ENCODE results near the gene BAG3. TPM values are rescaled to one million over a fixed set of nuclear protein-coding genes. Genes with fewer than 3 reads are reported as not detected.
"Not testable (repeated sequence)": the region's sequence is repeated elsewhere in the genome, so short reads cannot be mapped to it uniquely, and the experiment has no call there.

Gene BAG3
- total and polyA plus RNA-seq, 3 experiments from 2014 or later, result 11.3 to 12.5 (median 12.0) TPM

DNA sequence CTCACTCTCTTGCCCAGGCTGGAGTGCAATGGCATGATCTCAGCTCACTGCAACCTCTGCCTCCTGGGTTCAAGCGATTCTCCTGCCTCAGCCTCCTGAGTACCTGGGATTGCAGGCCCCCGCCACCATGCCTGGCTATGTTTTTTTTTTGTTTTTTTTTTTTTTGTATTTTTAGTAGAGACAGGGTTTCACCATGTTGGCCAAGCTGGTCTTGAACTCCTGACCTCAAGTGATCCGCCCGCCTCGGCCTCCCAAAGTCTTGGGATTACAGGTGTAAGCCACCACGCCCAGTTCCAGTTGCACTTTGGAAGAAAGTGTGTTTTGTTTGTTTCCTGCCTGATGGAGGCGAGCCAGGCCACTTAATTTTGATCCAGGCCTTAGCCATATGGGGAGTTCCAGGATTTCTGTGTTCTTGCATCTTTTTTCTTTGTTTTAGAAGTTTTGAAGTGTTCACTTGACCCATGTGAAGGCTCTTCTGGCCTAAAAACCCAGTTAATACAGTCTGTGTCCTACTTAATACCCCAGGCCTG, 11.0 kb downstream of the BAG3 start:
- peaks cover 24 to 44% (median 36%) of the 10 kb centered on the region in 3 donors for H3K4me1 Mint-ChIP-seq

GRCh38 chr10:119663866-119664698, 12.9 kb downstream of the BAG3 start:
- no peaks in the 10 kb centered on the region for H3K36me3 ChIP-seq (ENCODE audit: insufficient read depth, low read length)
- peaks cover 36% of the 10 kb centered on the region for H3K4me1 ChIP-seq (ENCODE audit: insufficient read depth, low read length)
- peak in 4 of 5 donors; percentile 33 to 65 (median 46) for DNase-seq
- ChIA-PET CTCF (interaction anchor here (0.9 to 1.7 kb wide), 6 partner anchors 10 to 510 kb away, joined by 3 to 9 read pairs (median 3); partner anchors contain the start of genes BAG3 and MCMBP), POLR2A (interaction anchor here (1.2 to 1.8 kb wide), 2 partner anchors 11 to 13 kb away, joined by 3 to 8 read pairs; partner anchors contain the start of gene BAG3)
- no peaks in the 10 kb centered on the region for H3K27me3 Mint-ChIP-seq
- peaks cover 28 to 41% (median 37%) of the 10 kb centered on the region in 3 donors for H3K4me1 Mint-ChIP-seq
- no peaks in the 10 kb centered on the region for H3K27me3 ChIP-seq (ENCODE audit: insufficient read depth, low read length, poor library complexity, severe bottlenecking)
- H3K4me3 Mint-ChIP-seq, result peak overlapping the region; percentile 39 to 89 (median 74)
- no peak overlapping the region for H3K4me3 ChIP-seq (ENCODE audit: low read length)
- H3K36me3 Mint-ChIP-seq, result peaks cover 0 to 4% (median 3%) of the 10 kb centered on the region in 3 donors
- no peaks in the 10 kb centered on the region for H3K9me3 ChIP-seq (ENCODE audit: low read length)
- peak overlapping the region; percentile 88 to 98 (median 95) for H3K27ac Mint-ChIP-seq
- H3K9me3 Mint-ChIP-seq, result no peaks in the 10 kb centered on the region
- H3K27ac ChIP-seq (ENCODE audit: low read depth, low read length), result peak overlapping the region; percentile 28

More for the DNA sequence above, 11.0 kb downstream of the BAG3 start:
- CTCF ChIA-PET; H3K27ac ChIP-seq (ENCODE audit: low read depth, low read length); H3K27me3 Mint-ChIP-seq; H3K27me3 ChIP-seq (ENCODE audit: insufficient read depth, low read length, poor library complexity, severe bottlenecking); DNase-seq; H3K36me3 Mint-ChIP-seq; H3K36me3 ChIP-seq (ENCODE audit: insufficient read depth, low read length); H3K9me3 Mint-ChIP-seq; H3K4me3 ChIP-seq (ENCODE audit: low read length); H3K4me3 Mint-ChIP-seq; H3K9me3 ChIP-seq (ENCODE audit: low read length): not testable (repeated sequence)
- peaks cover 52% of the 10 kb centered on the region for H3K4me1 ChIP-seq (ENCODE audit: insufficient read depth, low read length)
- peak overlapping the region in 7 of 8 donors; percentile 18 to 90 (median 71) for H3K27ac Mint-ChIP-seq
- POLR2A ChIA-PET, result interaction anchor here (0.6 kb wide), 1 partner anchor 11 kb away, joined by 3 read pairs; the partner anchor contains the start of gene BAG3

DNA sequence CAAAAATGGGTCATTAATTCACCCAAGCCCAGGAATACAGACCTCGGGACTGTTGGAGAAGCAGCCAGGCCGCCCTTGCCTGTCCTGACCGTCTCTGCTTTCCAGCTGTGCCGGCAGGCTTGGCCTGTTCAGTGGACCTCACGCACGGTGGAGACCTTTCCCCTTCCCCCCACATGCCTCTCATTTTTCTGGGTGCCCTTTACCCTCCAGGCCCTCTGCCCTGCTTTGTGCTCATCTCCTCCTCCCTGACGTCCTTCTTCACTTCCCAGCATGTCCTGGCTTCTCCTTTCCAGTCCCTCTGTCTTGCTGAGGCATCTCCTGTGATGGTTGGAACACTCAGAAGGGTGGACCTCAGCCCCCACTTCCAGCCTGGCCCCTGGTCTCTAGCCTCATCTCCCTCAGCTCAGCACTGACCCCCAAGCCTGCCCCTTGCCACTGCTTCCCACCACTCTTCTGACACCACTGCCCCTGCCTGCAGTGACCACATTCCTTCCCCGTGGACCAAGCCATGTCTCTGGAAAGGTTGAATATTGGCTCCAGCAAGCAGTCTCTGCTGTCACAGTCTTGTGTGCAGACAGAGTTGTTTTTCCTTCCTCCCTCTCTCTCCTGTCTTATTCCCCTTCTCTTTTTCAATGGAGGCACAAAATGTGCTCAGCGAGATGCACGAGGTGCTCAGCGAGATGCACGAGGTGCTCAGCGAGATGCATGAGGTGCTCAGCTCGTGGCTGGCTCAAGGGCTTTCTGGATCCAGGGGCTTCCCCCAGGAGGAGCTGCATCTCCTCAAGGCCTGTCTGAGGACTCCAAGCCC, 14.9 kb downstream of the BAG3 start:
- Histone ChIP-seq H3K9me3 (ENCODE audit: low read length) (no peaks in the 10 kb centered on the region), H3K27ac (ENCODE audit: low read depth, low read length) (no peak overlapping the region), H3K27me3 (ENCODE audit: insufficient read depth, low read length, poor library complexity, severe bottlenecking) (no peaks in the 10 kb centered on the region), H3K4me3 (ENCODE audit: low read length) (no peak overlapping the region), H3K36me3 (ENCODE audit: insufficient read depth, low read length) (no peaks in the 10 kb centered on the region), H3K4me1 (ENCODE audit: insufficient read depth, low read length) (peaks cover 36% of the 10 kb centered on the region)
- H3K4me3 Mint-ChIP-seq, result peak overlapping the region in 1 of 7 donors; percentile 79
- no peak for DNase-seq
- peaks cover 28 to 41% (median 37%) of the 10 kb centered on the region in 3 donors for H3K4me1 Mint-ChIP-seq
- H3K9me3 Mint-ChIP-seq, result no peaks in the 10 kb centered on the region
- ChIA-PET POLR2A (interaction anchor here (0.6 kb wide), 1 partner anchor 113 kb away, joined by 3 read pairs; no protein-coding TSS in a partner anchor), CTCF (interaction anchor here (1.0 kb wide), 1 partner anchor 59 kb away, joined by 3 read pairs; the partner anchor contains the start of gene INPP5F)
- peaks cover 0 to 15% (median 4%) of the 10 kb centered on the region in 3 donors for H3K36me3 Mint-ChIP-seq
- H3K27me3 Mint-ChIP-seq, result no peaks in the 10 kb centered on the region
- peak overlapping the region in 7 of 8 donors; percentile 63 to 95 (median 74) for H3K27ac Mint-ChIP-seq

- Histone ChIP-seq H3K36me3 (ENCODE audit: insufficient read depth, low read length) (no peaks in the 10 kb centered on the region), H3K4me3 (ENCODE audit: low read length) (no peak overlapping the region), H3K9me3 (ENCODE audit: low read length) (no peaks in the 10 kb centered on the region), H3K4me1 (ENCODE audit: insufficient read depth, low read length) (peaks cover 36% of the 10 kb centered on the region), H3K27me3 (ENCODE audit: insufficient read depth, low read length, poor library complexity, severe bottlenecking) (no peaks in the 10 kb centered on the region), H3K27ac (ENCODE audit: low read depth, low read length) (no peak overlapping the region)
- DNase-seq, result no peak
- H3K4me3 Mint-ChIP-seq, result no peak overlapping the region
- POLR2A ChIA-PET, result no interaction called here
- H3K9me3 Mint-ChIP-seq, result no peaks in the 10 kb centered on the region
- peaks cover 26 to 38% (median 35%) of the 10 kb centered on the region in 3 donors for H3K4me1 Mint-ChIP-seq
- peaks cover 0 to 21% (median 4%) of the 10 kb centered on the region in 3 donors for H3K36me3 Mint-ChIP-seq
- CTCF ChIA-PET, result interaction anchor here (1.0 kb wide), 1 partner anchor 59 kb away, joined by 3 read pairs; the partner anchor contains the start of gene INPP5F
- no peaks in the 10 kb centered on the region for H3K27me3 Mint-ChIP-seq
- peak overlapping the region in 5 of 8 donors; percentile 24 to 85 (median 78) for H3K27ac Mint-ChIP-seq
Observed at GRCh38 chr10:119666709-119667004, 15.5 kb downstream of the BAG3 start.

DNA sequence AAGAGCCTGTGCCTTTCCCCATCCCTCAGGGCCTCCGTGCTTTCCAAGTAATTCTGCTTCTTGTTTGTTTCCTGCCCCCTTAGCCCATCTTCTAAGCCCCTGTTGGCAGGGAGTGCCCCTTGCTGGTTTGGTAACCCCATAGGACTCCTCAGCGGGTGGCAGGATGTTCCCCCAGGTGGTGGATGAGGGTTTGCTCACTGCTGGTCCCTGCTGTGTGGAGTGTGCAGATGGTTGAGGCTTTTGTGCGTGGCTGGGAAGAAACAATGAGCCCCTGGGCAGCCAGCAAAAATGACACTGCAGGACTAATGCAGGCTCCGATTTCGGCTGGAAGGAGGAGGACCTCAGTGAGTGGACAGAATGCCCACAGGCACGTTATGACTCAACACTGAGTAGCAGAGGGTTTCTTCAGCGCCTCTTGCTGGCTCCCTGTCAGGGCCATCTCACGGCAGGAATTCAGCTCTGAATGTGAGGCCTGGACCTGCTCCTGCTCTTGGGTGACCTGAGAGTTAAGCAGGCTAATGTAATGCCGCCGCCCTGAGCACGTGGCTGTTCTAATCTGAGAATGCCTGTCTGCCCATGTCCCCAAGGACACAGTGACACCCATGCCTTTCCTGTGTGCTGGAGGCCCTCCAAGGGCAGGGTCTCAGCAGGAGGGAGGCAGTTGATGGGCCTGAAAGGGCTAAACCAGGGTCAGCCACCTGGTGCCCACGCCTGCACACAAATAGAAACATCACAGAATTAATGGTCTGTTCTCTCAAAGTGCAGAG, 16.6 kb downstream of the BAG3 start:
- H3K9me3 Mint-ChIP-seq, result no peaks in the 10 kb centered on the region
- ChIA-PET CTCF (no interaction called here), POLR2A (no interaction called here)
- no peak overlapping the region for H3K4me3 Mint-ChIP-seq
- H3K4me1 ChIP-seq (ENCODE audit: insufficient read depth, low read length), result peaks cover 36% of the 10 kb centered on the region
- peaks cover 5% of the 10 kb centered on the region for H3K36me3 ChIP-seq (ENCODE audit: insufficient read depth, low read length)
- peaks cover 25 to 29% (median 28%) of the 10 kb centered on the region in 3 donors for H3K4me1 Mint-ChIP-seq
- H3K27ac ChIP-seq (ENCODE audit: low read depth, low read length), result no peak overlapping the region
- no peak for DNase-seq
- H3K4me3 ChIP-seq (ENCODE audit: low read length), result no peak overlapping the region
- peak overlapping the region in 5 of 8 donors; percentile 11 to 81 (median 40) for H3K27ac Mint-ChIP-seq
- H3K9me3 ChIP-seq (ENCODE audit: low read length), result no peaks in the 10 kb centered on the region
- H3K36me3 Mint-ChIP-seq, result peaks cover 0 to 30% (median 5%) of the 10 kb centered on the region in 3 donors
- H3K27me3 Mint-ChIP-seq, result no peaks in the 10 kb centered on the region
- no peaks in the 10 kb centered on the region for H3K27me3 ChIP-seq (ENCODE audit: insufficient read depth, low read length, poor library complexity, severe bottlenecking)

- no peak overlapping the region for H3K27ac ChIP-seq (ENCODE audit: low read depth, low read length)
- no peak overlapping the region for H3K4me3 ChIP-seq (ENCODE audit: low read length)
- Mint-ChIP-seq H3K9me3 (no peaks in the 10 kb centered on the region), H3K27ac (peak overlapping the region in 2 of 8 donors; percentile 42 to 81), H3K36me3 (peaks cover 5 to 37% (median 10%) of the 10 kb centered on the region in 3 donors), H3K4me1 (peaks cover 20 to 23% (median 22%) of the 10 kb centered on the region in 3 donors), H3K27me3 (no peaks in the 10 kb centered on the region), H3K4me3 (no peak overlapping the region)
- no peaks in the 10 kb centered on the region for H3K27me3 ChIP-seq (ENCODE audit: insufficient read depth, low read length, poor library complexity, severe bottlenecking)
- no peaks in the 10 kb centered on the region for H3K9me3 ChIP-seq (ENCODE audit: low read length)
- H3K36me3 ChIP-seq (ENCODE audit: insufficient read depth, low read length), result peaks cover 11% of the 10 kb centered on the region
- peaks cover 30% of the 10 kb centered on the region for H3K4me1 ChIP-seq (ENCODE audit: insufficient read depth, low read length)
- DNase-seq, result no peak
- ChIA-PET POLR2A (no interaction called here), CTCF (no interaction called here)
Observed at GRCh38 chr10:119668461-119668860, 17.3 kb downstream of the BAG3 start.

- H3K9me3 Mint-ChIP-seq, result no peaks in the 10 kb centered on the region
- H3K27ac Mint-ChIP-seq, result peak overlapping the region in 1 of 8 donors; percentile 79
- peaks cover 5 to 46% (median 10%) of the 10 kb centered on the region in 3 donors for H3K36me3 Mint-ChIP-seq
- Histone ChIP-seq H3K4me3 (ENCODE audit: low read length) (no peak overlapping the region), H3K4me1 (ENCODE audit: insufficient read depth, low read length) (peaks cover 23% of the 10 kb centered on the region), H3K27me3 (ENCODE audit: insufficient read depth, low read length, poor library complexity, severe bottlenecking) (no peaks in the 10 kb centered on the region), H3K36me3 (ENCODE audit: insufficient read depth, low read length) (peaks cover 19% of the 10 kb centered on the region), H3K9me3 (ENCODE audit: low read length) (no peaks in the 10 kb centered on the region), H3K27ac (ENCODE audit: low read depth, low read length) (no peak overlapping the region)
- POLR2A ChIA-PET, result interaction anchor here (0.7 kb wide), 1 partner anchor 302 kb away, joined by 3 read pairs; no protein-coding TSS in a partner anchor
- DNase-seq, result no peak
- H3K4me1 Mint-ChIP-seq, result peaks cover 11 to 14% (median 13%) of the 10 kb centered on the region in 3 donors
- H3K27me3 Mint-ChIP-seq, result no peaks in the 10 kb centered on the region
- peak overlapping the region in 1 of 7 donors; percentile 40 for H3K4me3 Mint-ChIP-seq
- CTCF ChIA-PET, result no interaction called here
Observed at GRCh38 chr10:119669331-119669730, 18.2 kb downstream of the BAG3 start.
